NB4 (cell line): ENCODE results near the gene ZNF630.

Experiments used
- MYC ChIP-seq: IDR thresholded peaks from 2 replicates; pipeline ENCODE4 v1.6.1; 2011; ENCODE audit warnings: low read depth, low read length
- POLR2A ChIP-seq: IDR thresholded peaks from 2 replicates; pipeline ENCODE4 v1.6.1; 2011; ENCODE audit warnings: mild to moderate bottlenecking; ENCODE audit not compliant: insufficient read length; ENCODE audit errors: extremely low read depth
- TF ChIP-seq, protein P1 (sequence below): IDR thresholded peaks from one replicate; pipeline ENCODE4 v1.5.1; 2012; ENCODE audit warnings: low read depth, low read length

DNA sequence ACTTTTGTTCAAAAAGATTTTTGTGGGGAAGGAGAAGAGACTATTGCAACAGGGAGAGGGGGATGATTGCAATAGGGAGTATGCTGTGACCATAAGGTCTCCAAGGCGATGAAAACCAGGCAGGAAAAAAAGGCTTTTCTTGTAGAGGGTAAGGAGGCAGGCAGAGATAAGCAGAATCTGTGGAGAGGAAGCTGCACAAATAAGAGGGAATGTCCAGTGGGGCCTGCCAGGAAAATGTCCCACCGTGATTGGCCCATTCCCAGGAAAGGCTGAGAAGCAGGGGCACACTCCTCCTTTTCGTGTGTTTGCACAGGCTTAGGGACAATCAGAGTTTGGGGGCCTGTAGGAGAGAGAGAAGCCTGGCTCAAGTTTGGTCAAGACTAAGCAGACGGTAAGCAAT, 35.5 kb downstream of the ZNF630 start:
- TF ChIP-seq, protein P1, sequence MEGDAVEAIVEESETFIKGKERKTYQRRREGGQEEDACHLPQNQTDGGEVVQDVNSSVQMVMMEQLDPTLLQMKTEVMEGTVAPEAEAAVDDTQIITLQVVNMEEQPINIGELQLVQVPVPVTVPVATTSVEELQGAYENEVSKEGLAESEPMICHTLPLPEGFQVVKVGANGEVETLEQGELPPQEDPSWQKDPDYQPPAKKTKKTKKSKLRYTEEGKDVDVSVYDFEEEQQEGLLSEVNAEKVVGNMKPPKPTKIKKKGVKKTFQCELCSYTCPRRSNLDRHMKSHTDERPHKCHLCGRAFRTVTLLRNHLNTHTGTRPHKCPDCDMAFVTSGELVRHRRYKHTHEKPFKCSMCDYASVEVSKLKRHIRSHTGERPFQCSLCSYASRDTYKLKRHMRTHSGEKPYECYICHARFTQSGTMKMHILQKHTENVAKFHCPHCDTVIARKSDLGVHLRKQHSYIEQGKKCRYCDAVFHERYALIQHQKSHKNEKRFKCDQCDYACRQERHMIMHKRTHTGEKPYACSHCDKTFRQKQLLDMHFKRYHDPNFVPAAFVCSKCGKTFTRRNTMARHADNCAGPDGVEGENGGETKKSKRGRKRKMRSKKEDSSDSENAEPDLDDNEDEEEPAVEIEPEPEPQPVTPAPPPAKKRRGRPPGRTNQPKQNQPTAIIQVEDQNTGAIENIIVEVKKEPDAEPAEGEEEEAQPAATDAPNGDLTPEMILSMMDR = no peak
- no peak for TF ChIP-seq POLR2A
- TF ChIP-seq MYC = no peak
